Testis (tissue), 2 donors: ENCODE results near the gene PTPN13.

Source experiments
- CTCF ChIP-seq, 3 experiments: fragments of 450-650 bp in 2 of 3; fragments of 200-600 bp in 1 of 3; sonication (generic) in 1 of 3; IDR thresholded peaks; one replicate each; pipeline ENCODE4 v1.5.1; 2016 to 2019; ENCODE audit warnings: antibody characterized with exemption in 3 of 3, mild to moderate bottlenecking in 2 of 3, moderate library complexity in 1 of 3
- POLR2A ChIP-seq: fragments of 450-650 bp; IDR thresholded peaks from one replicate; pipeline ENCODE4 v1.6.1; 2017; ENCODE audit warnings: antibody characterized with exemption, mild to moderate bottlenecking, moderate library complexity

DNA sequence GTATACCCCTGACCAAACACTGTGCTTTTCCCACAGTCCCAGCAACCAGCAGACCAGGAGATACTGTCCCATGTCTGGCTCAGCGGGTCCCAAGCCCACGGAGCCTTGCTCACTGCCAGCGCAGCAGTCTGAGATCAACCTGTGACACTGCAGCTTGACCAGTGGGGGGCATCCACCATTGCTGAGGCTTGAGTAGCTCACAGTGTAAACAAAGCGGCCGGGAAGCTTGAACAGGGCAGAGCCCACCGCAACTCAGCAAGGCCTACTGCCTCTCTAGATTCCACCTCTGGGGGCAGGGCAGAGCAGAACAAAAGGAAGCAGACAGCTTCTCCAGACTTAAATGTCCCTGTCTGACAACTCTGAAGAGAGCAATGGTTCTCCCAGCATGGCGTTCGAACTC, 197.0 kb downstream of the PTPN13 start:
- TF ChIP-seq CTCF (IDR thresholded peaks at IDR 0.05) (no peak), POLR2A (no peak)
